Pancreas (tissue), 10 donors: ENCODE measurements around the gene HTRA1. TPM values are rescaled to one million over a fixed set of nuclear protein-coding genes. Genes with fewer than 3 reads are reported as not detected.

ENCODE experiments used
- ATAC-seq, 4 donors: fragments of 200-7000 bp; cut with Tn5 transposase; one replicate each; pipeline versions ENCODE4 v1.8.0 to v1.9.1; 2020; ENCODE audit warnings: mild to moderate bottlenecking in 4 of 4, moderate library complexity in 4 of 4
- DNase-seq, 6 donors: peaks; one replicate each; pipeline ENCODE4 v3.0.0-alpha.2; 2020
- FAIRE-seq: peaks from 2 replicates; lab custom pipeline; 2012; peaks lifted over from hg19 to GRCh38; lab: Jason Lieb, UNC
- H3K27ac ChIP-seq, 4 donors: fragments of 200-600 bp; sonication (generic); 1 replicate in 3 of 4; 2 replicates in 1 of 4; pipeline versions ENCODE4 v1.5.0 to v1.8.0; 2020
- H3K27me3 ChIP-seq, 4 donors: fragments of 200-600 bp; one replicate each; pipeline ENCODE4 v1.8.0; 2021
- H3K36me3 ChIP-seq, 3 donors: fragments of 200-600 bp; sonication (generic) in 1 of 3; one replicate each; pipeline versions ENCODE4 v1.5.0 to v1.8.0; 2020 to 2021
- H3K4me1 ChIP-seq, 3 donors: fragments of 200-600 bp; one replicate each; pipeline ENCODE4 v1.8.0; 2021
- H3K4me3 ChIP-seq, 4 donors: fragments of 200-600 bp; sonication (generic) in 2 of 4; one replicate each; pipeline versions ENCODE4 v1.5.0 to v1.8.0; 2020 to 2021
- H3K9me3 ChIP-seq, 4 donors: fragments of 200-600 bp; one replicate each; pipeline ENCODE4 v1.8.0; 2021
- CTCF ChIP-seq, 4 donors: fragments of 200-600 bp; sonication (generic) in 3 of 4; IDR thresholded peaks; one replicate each; pipeline versions ENCODE4 v1.5.0 to v1.8.0; 2021; ENCODE audit warnings: antibody characterized with exemption in 4 of 4
- WGBS, 2 donors: extraction: QIAGEN DNeasy Blood & Tissue Kit; methylation state at CpG; one replicate each; pipeline ENCODE4 v1.1.7; 2013; 5-methylcytosine and 5-hydroxymethylcytosine counted together
- intact Hi-C, 3 donors: fragments of 100-400 bp; cut with DNase I; formaldehyde crosslinking; loops; one replicate each; pipeline versions ENCODE4 v1.11.1 to v1.14.2; 2022
- polyA plus RNA-seq, 2 donors: library from polyadenylated mRNA; stranded (reverse); fragments of 200-250 nt; gene quantifications; one replicate each; pipeline ENCODE4 v1.2.3, GENCODE V29; 2013
- total RNA-seq, 6 donors: library from RNA; stranded (reverse); fragmentation: NEBNext Ultra II Directional in 4 of 6; extraction: Animal tissue kit (Norgen Biotek cat#: 25700) in 4 of 6; gene quantifications; one replicate each; pipeline versions ENCODE4 v1.2.1 to v1.2.4, GENCODE V29; 2021 to 2023
- donor health status: healthy with polysubstance abuse.
- donor health status: DM: no; HTN: no; CAD: no; lungs with moderate emphysema.
- donor health status: DM: no; HTN: no; CAD: no.
- donor health status: control.
- donor health status: control.
- donor health status: Bipolar disorder and iron deficiency.
- donor health status: DM: yes; HTN: yes; CAD: no.
- donor health status: DM: no; HTN: no; CAD: no.
- donor health status: DM: no; HTN: no; CAD: no.
- donor health status: DM: yes; HTN: yes; CAD: no.

HTRA1 gene
- total and polyA plus RNA-seq, 8 donors = 10.4 to 83.0 (median 20.8) TPM

- TF ChIP-seq CTCF (IDR thresholded peaks at IDR 0.05) = no peak
- FAIRE-seq (no peak), DNase-seq (no peak), ATAC-seq (no peak)
- 81 to 84% methylated on average over 4 of the region's 4 CpGs for WGBS, 2 donors
- H3K4me3 ChIP-seq = no peak overlapping the region
- no peaks in the 10 kb centered on the region for H3K9me3 ChIP-seq
- H3K27ac ChIP-seq = no peak overlapping the region
- no peaks in the 10 kb centered on the region for H3K4me1 ChIP-seq
- no peaks in the 10 kb centered on the region for H3K27me3 ChIP-seq
- no peaks in the 10 kb centered on the region for H3K36me3 ChIP-seq
- intact Hi-C loops = no loop called here
These were observed 55.4 kb downstream of the HTRA1 start for GRCh38 chr10:122516734-122517133.

GRCh38 chr10:122519144-122519543, 57.8 kb downstream of the HTRA1 start:
- TF ChIP-seq CTCF (IDR thresholded peaks at IDR 0.05) = no peak
- Histone ChIP-seq H3K27me3 (no peaks in the 10 kb centered on the region), H3K9me3 (no peaks in the 10 kb centered on the region), H3K4me1 (no peaks in the 10 kb centered on the region), H3K4me3 (no peak overlapping the region), H3K27ac (no peak overlapping the region), H3K36me3 (no peaks in the 10 kb centered on the region)
- DNase-seq (no peak), FAIRE-seq (no peak), ATAC-seq (no peak)
- 74 to 77% methylated on average over 7 of the region's 7 CpGs for WGBS, 2 donors
- intact Hi-C loops = no loop called here

- Histone ChIP-seq H3K9me3 (no peaks in the 10 kb centered on the region), H3K36me3 (no peaks in the 10 kb centered on the region), H3K4me1 (no peaks in the 10 kb centered on the region), H3K27me3 (no peaks in the 10 kb centered on the region), H3K4me3 (no peak overlapping the region), H3K27ac (no peak overlapping the region)
- intact Hi-C loops = no loop called here
- DNase-seq (no peak), FAIRE-seq (no peak), ATAC-seq (no peak)
- TF ChIP-seq CTCF (IDR thresholded peaks at IDR 0.05) = no peak
- WGBS, 2 donors = 85 to 86% methylated on average over 14 to 15 of the region's 15 CpGs
These were observed 58.5 kb downstream of the HTRA1 start for GRCh38 chr10:122519873-122520272.

- FAIRE-seq = no peak
- TF ChIP-seq CTCF (IDR thresholded peaks at IDR 0.05) = no peak
- H3K9me3 ChIP-seq = no peaks in the 10 kb centered on the region
- H3K27me3 ChIP-seq = no peaks in the 10 kb centered on the region
- H3K4me1 ChIP-seq = no peaks in the 10 kb centered on the region
- H3K4me3 ChIP-seq = no peak overlapping the region
- no peak for DNase-seq
- 64% methylated on average over 3 of the region's 3 CpGs for WGBS, 2 donors
- intact Hi-C loops = no loop called here
- ATAC-seq = no peak
- no peaks in the 10 kb centered on the region for H3K36me3 ChIP-seq
- H3K27ac ChIP-seq = no peak overlapping the region
These were observed 59.7 kb downstream of the HTRA1 start for GRCh38 chr10:122521011-122521410.

GRCh38 chr10:122524811-122525210, 63.5 kb downstream of the HTRA1 start:
- H3K9me3 ChIP-seq = no peaks in the 10 kb centered on the region
- no peak overlapping the region for H3K4me3 ChIP-seq
- FAIRE-seq = no peak
- no peaks in the 10 kb centered on the region for H3K27me3 ChIP-seq
- H3K4me1 ChIP-seq = no peaks in the 10 kb centered on the region
- no peak for TF ChIP-seq CTCF (IDR thresholded peaks at IDR 0.05)
- no peak overlapping the region for H3K27ac ChIP-seq
- WGBS, 2 donors = 84 to 89% methylated on average over 3 of the region's 3 CpGs
- no peaks in the 10 kb centered on the region for H3K36me3 ChIP-seq
- intact Hi-C loops = no loop called here
- no peak for DNase-seq
- ATAC-seq = no peak
